SH-SY5Y (cell line): ENCODE results near the gene CKS1B.

Experiments used
- GATA2 ChIP-seq: IDR thresholded peaks from 2 replicates; pipeline ENCODE4 v1.6.1; 2011; ENCODE audit warnings: mild to moderate bottlenecking, low read depth, low read length
- GATA3 ChIP-seq: IDR thresholded peaks from 2 replicates; pipeline ENCODE4 v1.6.1; 2011; ENCODE audit warnings: low read depth, mild to moderate bottlenecking, low read length, moderate library complexity

DNA sequence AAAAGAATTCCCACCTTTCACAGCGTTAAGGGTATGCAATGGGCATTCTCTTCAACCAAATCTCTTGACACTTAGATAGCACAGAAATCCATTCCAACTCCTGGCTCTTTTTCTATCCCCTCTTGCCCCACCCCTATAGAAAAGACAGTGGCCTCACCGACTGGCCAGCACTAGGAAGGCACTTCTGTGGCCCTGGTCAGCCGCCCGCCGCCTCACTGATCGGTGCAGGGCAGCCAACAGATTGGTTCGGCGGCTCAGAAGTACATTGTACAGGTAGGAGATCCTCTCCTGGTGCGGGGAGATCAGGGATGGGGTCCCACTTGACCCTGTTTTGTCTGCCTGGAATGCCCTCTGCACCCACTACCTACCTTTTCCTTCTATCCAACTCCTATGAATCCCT lies 49.8 kb downstream of the CKS1B start:
- TF ChIP-seq GATA2, result no peak
- TF ChIP-seq GATA3, result no peak
